Cardiac fibroblast (primary cell): ENCODE data around the gene STH.

Experiments
- DNase-seq, 2 donors: peaks; one replicate each; pipeline versions ENCODE4 v3.0.0 to v3.0.0-alpha.2; 2010; ENCODE audit warnings: low read depth in 2 of 2
- H3K4me3 ChIP-seq, 2 donors: replicated peaks in 1 of 2; 1 replicate in 1 of 2; 2 replicates in 1 of 2; pipeline ENCODE4 v1.5.1; 2011; ENCODE audit warnings: low read depth in 2 of 2, low read length in 2 of 2, mild to moderate bottlenecking in 2 of 2, moderate library complexity in 1 of 2
- TF ChIP-seq, protein P1 (sequence below): IDR thresholded peaks from one replicate; pipeline ENCODE4 v1.5.1; 2011; ENCODE audit warnings: low read depth, mild to moderate bottlenecking, low read length, inconsistent platforms

The STH gene, protein sequence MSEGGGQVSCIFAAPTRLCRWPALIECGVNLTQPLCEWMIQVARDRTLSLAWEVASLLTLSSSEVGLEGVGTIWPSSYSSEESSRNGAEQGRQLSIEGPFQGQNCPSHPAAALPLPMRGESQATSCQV

DNA sequence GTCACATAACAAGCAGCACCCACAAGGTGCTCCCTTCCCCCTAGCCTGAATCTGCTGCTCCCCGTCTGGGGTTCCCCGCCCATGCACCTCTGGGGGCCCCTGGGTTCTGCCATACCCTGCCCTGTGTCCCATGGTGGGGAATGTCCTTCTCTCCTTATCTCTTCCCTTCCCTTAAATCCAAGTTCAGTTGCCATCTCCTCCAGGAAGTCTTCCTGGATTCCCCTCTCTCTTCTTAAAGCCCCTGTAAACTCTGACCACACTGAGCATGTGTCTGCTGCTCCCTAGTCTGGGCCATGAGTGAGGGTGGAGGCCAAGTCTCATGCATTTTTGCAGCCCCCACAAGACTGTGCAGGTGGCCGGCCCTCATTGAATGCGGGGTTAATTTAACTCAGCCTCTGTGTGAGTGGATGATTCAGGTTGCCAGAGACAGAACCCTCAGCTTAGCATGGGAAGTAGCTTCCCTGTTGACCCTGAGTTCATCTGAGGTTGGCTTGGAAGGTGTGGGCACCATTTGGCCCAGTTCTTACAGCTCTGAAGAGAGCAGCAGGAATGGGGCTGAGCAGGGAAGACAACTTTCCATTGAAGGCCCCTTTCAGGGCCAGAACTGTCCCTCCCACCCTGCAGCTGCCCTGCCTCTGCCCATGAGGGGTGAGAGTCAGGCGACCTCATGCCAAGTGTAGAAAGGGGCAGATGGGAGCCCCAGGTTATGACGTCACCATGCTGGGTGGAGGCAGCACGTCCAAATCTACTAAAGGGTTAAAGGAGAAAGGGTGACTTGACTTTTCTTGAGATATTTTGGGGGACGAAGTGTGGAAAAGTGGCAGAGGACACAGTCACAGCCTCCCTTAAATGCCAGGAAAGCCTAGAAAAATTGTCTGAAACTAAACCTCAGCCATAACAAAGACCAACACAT, at the start of gene STH:
STH (plus strand) TSS at position 264 of the 913 bp plus-strand sequence; CDS start at position 294, 30 bp downstream.
- H3K4me3 ChIP-seq: no peak within 1 kb of the TSS
- DNase-seq: no peak
- TF ChIP-seq, protein P1, sequence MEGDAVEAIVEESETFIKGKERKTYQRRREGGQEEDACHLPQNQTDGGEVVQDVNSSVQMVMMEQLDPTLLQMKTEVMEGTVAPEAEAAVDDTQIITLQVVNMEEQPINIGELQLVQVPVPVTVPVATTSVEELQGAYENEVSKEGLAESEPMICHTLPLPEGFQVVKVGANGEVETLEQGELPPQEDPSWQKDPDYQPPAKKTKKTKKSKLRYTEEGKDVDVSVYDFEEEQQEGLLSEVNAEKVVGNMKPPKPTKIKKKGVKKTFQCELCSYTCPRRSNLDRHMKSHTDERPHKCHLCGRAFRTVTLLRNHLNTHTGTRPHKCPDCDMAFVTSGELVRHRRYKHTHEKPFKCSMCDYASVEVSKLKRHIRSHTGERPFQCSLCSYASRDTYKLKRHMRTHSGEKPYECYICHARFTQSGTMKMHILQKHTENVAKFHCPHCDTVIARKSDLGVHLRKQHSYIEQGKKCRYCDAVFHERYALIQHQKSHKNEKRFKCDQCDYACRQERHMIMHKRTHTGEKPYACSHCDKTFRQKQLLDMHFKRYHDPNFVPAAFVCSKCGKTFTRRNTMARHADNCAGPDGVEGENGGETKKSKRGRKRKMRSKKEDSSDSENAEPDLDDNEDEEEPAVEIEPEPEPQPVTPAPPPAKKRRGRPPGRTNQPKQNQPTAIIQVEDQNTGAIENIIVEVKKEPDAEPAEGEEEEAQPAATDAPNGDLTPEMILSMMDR: no peak

DNA sequence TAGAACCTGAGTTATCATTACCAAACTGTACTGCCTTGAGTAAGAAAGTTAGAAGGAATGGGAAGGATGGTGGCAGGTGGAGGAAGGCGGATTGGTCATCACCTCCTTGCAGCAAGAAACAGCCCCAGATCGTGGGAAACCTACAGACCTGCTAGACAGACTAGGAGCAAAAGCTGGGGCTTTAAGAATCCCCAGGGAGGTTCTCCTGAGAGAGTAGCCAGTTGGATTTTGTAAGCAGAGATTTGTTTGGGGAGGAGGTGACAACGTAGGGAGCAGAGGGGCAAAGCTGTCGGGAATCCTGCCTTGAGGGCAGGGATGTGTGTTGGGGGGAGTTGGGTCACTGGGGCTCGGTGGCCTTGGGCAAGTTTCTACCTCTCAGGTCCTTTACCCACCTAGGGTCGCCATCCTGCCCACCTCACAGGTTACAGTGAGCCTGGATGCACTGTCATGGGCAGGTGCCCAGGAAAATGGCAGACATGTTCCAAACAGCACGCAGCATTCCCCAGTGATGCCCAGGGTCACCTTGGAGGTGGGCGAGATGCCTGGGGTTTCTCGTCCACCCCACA, 49.2 kb upstream of the STH start:
- DNase-seq: no peak
- no peak overlapping the region for H3K4me3 ChIP-seq
- TF ChIP-seq, protein P1: no peak

DNA sequence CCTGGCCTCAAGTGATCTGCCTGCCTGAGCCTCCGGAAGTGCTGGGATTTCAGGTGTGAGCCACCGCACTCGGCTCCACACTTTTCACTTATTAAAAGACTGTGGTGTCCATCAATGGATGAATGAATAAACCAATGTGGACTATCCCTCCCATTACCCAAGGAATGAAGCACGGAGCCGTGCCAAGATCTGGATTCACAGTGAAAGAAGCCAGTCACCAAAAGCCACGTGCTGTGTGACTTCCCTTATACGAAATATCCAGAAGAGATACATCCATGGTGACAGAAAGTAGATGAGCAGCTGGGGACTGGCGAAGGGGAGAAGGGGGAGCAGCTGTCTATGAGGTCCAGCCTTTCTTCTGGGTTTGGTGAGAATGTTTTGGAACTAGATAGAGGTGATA, 48.2 kb upstream of the STH start:
- H3K4me3 ChIP-seq: no peak overlapping the region
- no peak for DNase-seq
- TF ChIP-seq, protein P1: no peak

DNA sequence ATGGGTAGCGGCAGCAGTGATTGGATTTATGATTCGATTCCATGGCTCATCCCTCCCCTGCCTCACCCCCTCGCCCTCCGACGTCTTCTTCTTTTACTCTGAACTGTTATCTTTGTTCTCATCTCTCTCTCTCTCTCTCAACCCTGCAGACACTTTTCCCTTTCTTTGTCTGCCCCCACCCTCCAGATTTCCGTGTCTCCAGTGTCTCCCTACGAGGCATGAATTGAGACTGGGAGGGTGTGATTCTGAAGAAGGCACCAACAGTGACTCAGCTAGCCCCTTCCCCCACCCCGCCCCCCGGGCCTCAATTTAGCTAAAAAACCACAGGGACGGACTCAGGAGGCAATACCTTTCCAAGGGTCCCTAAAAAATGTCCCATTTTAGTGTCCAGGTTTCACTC, 47.6 kb upstream of the STH start:
- TF ChIP-seq, protein P1: no peak
- no peak for DNase-seq
- no peak overlapping the region for H3K4me3 ChIP-seq

DNA sequence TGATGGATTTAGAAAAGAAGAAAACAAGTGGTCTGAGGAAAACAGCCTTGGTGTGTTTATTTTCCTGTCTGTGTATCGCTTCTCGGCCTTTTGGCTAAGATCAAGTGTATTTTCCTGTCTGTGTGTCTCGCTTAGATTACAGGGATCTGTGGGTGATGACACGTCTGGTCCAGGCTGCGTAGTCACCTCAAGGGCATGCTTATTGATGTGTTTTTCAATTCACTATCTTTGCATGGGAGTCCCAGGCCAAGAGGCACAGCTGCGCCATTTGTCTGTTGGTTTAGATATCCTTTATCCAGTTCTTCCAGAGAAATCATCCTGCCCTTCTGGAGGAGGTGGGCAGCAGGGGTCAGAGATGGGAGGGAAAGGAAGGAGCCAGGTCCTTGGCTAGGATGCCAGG, 47.1 kb upstream of the STH start:
- no peak overlapping the region for H3K4me3 ChIP-seq
- TF ChIP-seq, protein P1: no peak
- no peak for DNase-seq

DNA sequence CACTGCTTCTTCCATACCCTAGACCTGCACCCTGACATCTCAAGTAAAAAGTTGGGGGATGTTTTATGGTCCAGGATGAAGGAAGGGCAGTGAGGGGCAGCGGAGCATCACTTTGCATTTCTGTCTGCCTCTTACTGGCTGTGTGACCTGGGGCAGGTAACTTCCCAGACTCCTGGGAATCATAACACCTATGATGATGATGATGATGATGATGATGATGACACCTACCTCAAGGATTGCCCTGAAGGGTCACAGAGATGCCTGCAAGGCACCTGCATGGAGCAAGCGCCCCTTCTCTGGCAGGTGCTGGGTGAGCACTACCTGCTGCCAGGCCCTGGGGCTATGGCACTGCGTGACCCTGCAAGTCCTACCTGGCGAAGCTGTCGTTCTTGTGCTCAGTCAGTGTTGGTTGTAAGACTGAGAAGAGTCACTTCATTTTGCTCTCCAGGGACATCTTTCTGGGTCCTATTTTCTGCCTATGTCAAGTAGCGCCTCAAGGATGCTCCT, 46.2 kb upstream of the STH start:
- DNase-seq: no peak
- TF ChIP-seq, protein P1: no peak
- H3K4me3 ChIP-seq: no peak overlapping the region
